Fibroblast of the aortic adventitia (primary cell): Measurements from ENCODE around the gene GSTA3. TPM values are rescaled to one million over a fixed set of nuclear protein-coding genes. Genes with fewer than 3 reads are reported as not detected.

Source experiments
- DNase-seq: peaks from one replicate; pipeline ENCODE4 v3.0.0-alpha.2; 2010; ENCODE audit warnings: low read depth
- H3K4me3 ChIP-seq: 2 replicates; pipeline ENCODE4 v1.5.1; 2011; ENCODE audit warnings: low read depth, mild to moderate bottlenecking, control low read depth, low read length, moderate library complexity
- CTCF ChIP-seq: IDR thresholded peaks from 2 replicates; pipeline ENCODE4 v1.5.1; 2011; ENCODE audit warnings: mild to moderate bottlenecking, low read length, control low read depth, inconsistent platforms; ENCODE audit not compliant: insufficient read depth
- total RNA-seq: library from RNA; depleted of rRNA; stranded (reverse); fragments of >200 nt; gene quantifications from 2 replicates; pipeline ENCODE4 v1.2.3, GENCODE V29; 2012; ENCODE audit warnings: low replicate concordance

GSTA3 gene
- total RNA-seq, 1 donor: not detected

- H3K4me3 ChIP-seq: no peak overlapping the region
- TF ChIP-seq CTCF: no peak
- peak; percentile 42 for DNase-seq
Observed at GRCh38 chr6:52937908-52938307, 28.4 kb upstream of the GSTA3 start.

GRCh38 chr6:52933778-52934177 lies 24.3 kb upstream of the GSTA3 start:
- TF ChIP-seq CTCF: no peak
- no peak overlapping the region for H3K4me3 ChIP-seq
- no peak for DNase-seq

GRCh38 chr6:52931351-52931750 lies 21.9 kb upstream of the GSTA3 start:
- no peak overlapping the region for H3K4me3 ChIP-seq
- DNase-seq: no peak
- no peak for TF ChIP-seq CTCF

- DNase-seq: peak; percentile 97
- TF ChIP-seq CTCF: no peak
- H3K4me3 ChIP-seq: no peak overlapping the region
Observed at GRCh38 chr6:52929321-52930164, 20.0 kb upstream of the GSTA3 start.

GRCh38 chr6:52927451-52927850 lies 18.0 kb upstream of the GSTA3 start:
- no peak for DNase-seq
- no peak for TF ChIP-seq CTCF
- no peak overlapping the region for H3K4me3 ChIP-seq

- TF ChIP-seq CTCF: no peak
- H3K4me3 ChIP-seq: no peak overlapping the region
- DNase-seq: no peak
Observed at GRCh38 chr6:52925919-52926792, 16.7 kb upstream of the GSTA3 start.
